COR-L47 (cell line): ENCODE measurements around the gene ISG15.
"Not testable (repeated sequence)": the region's sequence is repeated elsewhere in the genome, so short reads cannot be mapped to it uniquely, and the experiment has no call there.

Experiments used
- DNase-seq: peaks from one replicate; lab custom pipeline; 2025; lab: John Stamatoyannopoulos, UW

The ISG15 gene

GRCh38 chr1:994546-994945 is 18.8 kb upstream of the ISG15 start:
- not testable (repeated sequence) for DNase-seq

- DNase-seq, result no peak
Observed at GRCh38 chr1:995665-996633, 17.3 kb upstream of the ISG15 start.

GRCh38 chr1:996851-997712 is 16.2 kb upstream of the ISG15 start:
- no peak for DNase-seq

GRCh38 chr1:997713-997992 is 15.6 kb upstream of the ISG15 start:
- no peak for DNase-seq

GRCh38 chr1:997993-998744 is 15.1 kb upstream of the ISG15 start:
- DNase-seq, result no peak

- no peak for DNase-seq
Observed at GRCh38 chr1:998745-998994, 14.6 kb upstream of the ISG15 start.

GRCh38 chr1:998995-999724 is 14.1 kb upstream of the ISG15 start:
- DNase-seq, result no peak

- peak; percentile 58 for DNase-seq
Observed at GRCh38 chr1:999725-1000356, 13.5 kb upstream of the ISG15 start, which contains the start of gene HES4. Gene HES4, minus strand, starts transcription at chr1:1000097. Its CDS starts 124 bp downstream, at chr1:999973.

- peak; percentile 43 for DNase-seq
Observed at GRCh38 chr1:1000357-1001056, 12.8 kb upstream of the ISG15 start.

- no peak for DNase-seq
Observed at GRCh38 chr1:1001057-1001783, 12.1 kb upstream of the ISG15 start.

GRCh38 chr1:1003618-1004419 is 9.5 kb upstream of the ISG15 start:
- no peak for DNase-seq

- DNase-seq, result no peak
Observed at GRCh38 chr1:1004420-1004779, 8.9 kb upstream of the ISG15 start.

GRCh38 chr1:1004780-1005697 is 8.3 kb upstream of the ISG15 start:
- peak; percentile 33 for DNase-seq

GRCh38 chr1:1005774-1006304 is 7.5 kb upstream of the ISG15 start:
- no peak for DNase-seq

GRCh38 chr1:1006305-1007159 is 6.8 kb upstream of the ISG15 start:
- DNase-seq, result no peak

- DNase-seq, result not testable (repeated sequence)
Observed at GRCh38 chr1:1010131-1010530, 3.2 kb upstream of the ISG15 start.

- no peak for DNase-seq
Observed at GRCh38 chr1:1011396-1011949, 1.8 kb upstream of the ISG15 start.
